Measurements from ENCODE around the gene TUBB1.

The TUBB1 gene

GRCh38 chr20:59005523-59006166 is 13.6 kb upstream of the TUBB1 start:
- Histone ChIP-seq H3K9me2 (replicated peaks; ENCODE audit: insufficient read depth, low read length) (no peaks in the 10 kb centered on the region), H3K27ac (ENCODE audit: low read depth, low read length) (peak overlapping the region; percentile 86), H3F3A (ENCODE audit: insufficient read depth) (peaks cover 12% of the 10 kb centered on the region), H3K79me2 (ENCODE audit: insufficient read depth, low read length) (peaks cover 32% of the 10 kb centered on the region), H3K9ac (ENCODE audit: low read length) (peak overlapping the region; percentile 91), H2AFZ (ENCODE audit: low read depth, low read length, severe bottlenecking) (no peak overlapping the region), H3K9me3 (ENCODE audit: insufficient read depth, low read length) (no peaks in the 10 kb centered on the region), H3K4me2 (ENCODE audit: low read depth, low read length, poor library complexity, severe bottlenecking) (peak overlapping the region; percentile 86), H3K36me3 (ENCODE audit: low read length) (no peaks in the 10 kb centered on the region), H3K27me3 (ENCODE audit: low read length) (no peaks in the 10 kb centered on the region), H3K4me3 (ENCODE audit: insufficient read depth, low read length, poor library complexity, severe bottlenecking) (peak overlapping the region; percentile 74), H4K20me1 (ENCODE audit: low read depth, low read length) (0 out of 2 replicates have a peak, but pooled peaks cover 3% of the 10 kb centered on the region)
- TF ChIP-seq CTCF (IDR thresholded peaks at IDR 0.05; ENCODE audit: insufficient read depth, low read length, poor library complexity, severe bottlenecking) (no peak), EZH2phosphoT487 (conservative IDR thresholded peaks at IDR 0.05; ENCODE audit: low read length) (no peak)

- Histone ChIP-seq H3F3A (ENCODE audit: insufficient read depth) (peaks cover 12% of the 10 kb centered on the region), H3K4me2 (ENCODE audit: low read depth, low read length, poor library complexity, severe bottlenecking) (peak overlapping the region; percentile 86), H3K27ac (ENCODE audit: low read depth, low read length) (peak overlapping the region; percentile 86), H3K36me3 (ENCODE audit: low read length) (no peaks in the 10 kb centered on the region), H3K9me2 (replicated peaks; ENCODE audit: insufficient read depth, low read length) (no peaks in the 10 kb centered on the region), H4K20me1 (ENCODE audit: low read depth, low read length) (0 out of 2 replicates have a peak, but pooled peaks cover 3% of the 10 kb centered on the region), H3K9me3 (ENCODE audit: insufficient read depth, low read length) (no peaks in the 10 kb centered on the region), H3K4me3 (ENCODE audit: insufficient read depth, low read length, poor library complexity, severe bottlenecking) (peak overlapping the region; percentile 74), H3K79me2 (ENCODE audit: insufficient read depth, low read length) (peaks cover 32% of the 10 kb centered on the region), H3K9ac (ENCODE audit: low read length) (peak overlapping the region; percentile 91), H2AFZ (ENCODE audit: low read depth, low read length, severe bottlenecking) (no peak overlapping the region), H3K27me3 (ENCODE audit: low read length) (no peaks in the 10 kb centered on the region)
- TF ChIP-seq EZH2phosphoT487 (conservative IDR thresholded peaks at IDR 0.05; ENCODE audit: low read length) (no peak), CTCF (IDR thresholded peaks at IDR 0.05; ENCODE audit: insufficient read depth, low read length, poor library complexity, severe bottlenecking) (no peak)
These were observed 12.9 kb upstream of the TUBB1 start for GRCh38 chr20:59006167-59006863.

GRCh38 chr20:59006864-59007664 is 12.2 kb upstream of the TUBB1 start, which contains the start of gene CTSZ:
Gene CTSZ, minus strand, starts transcription at chr20:59007254. Its CDS starts 126 bp downstream, at chr20:59007128.
- no peaks in the 10 kb centered on the region for H3K27me3 ChIP-seq (ENCODE audit: low read length)
- H3K9me2 ChIP-seq (replicated peaks; ENCODE audit: insufficient read depth, low read length) = no peaks in the 10 kb centered on the region
- H3K4me2 ChIP-seq (ENCODE audit: low read depth, low read length, poor library complexity, severe bottlenecking) = peak within 1 kb of the TSS; percentile 86
- no peaks in the 10 kb centered on the region for H3K36me3 ChIP-seq (ENCODE audit: low read length)
- H4K20me1 ChIP-seq (ENCODE audit: low read depth, low read length) = 0 out of 2 replicates have a peak, but pooled peaks cover 3% of the 10 kb centered on the region
- H2AFZ ChIP-seq (ENCODE audit: low read depth, low read length, severe bottlenecking) = no peak within 1 kb of the TSS
- peaks cover 12% of the 10 kb centered on the region for H3F3A ChIP-seq (ENCODE audit: insufficient read depth)
- no peaks in the 10 kb centered on the region for H3K9me3 ChIP-seq (ENCODE audit: insufficient read depth, low read length)
- H3K27ac ChIP-seq (ENCODE audit: low read depth, low read length) = peak within 1 kb of the TSS; percentile 86
- TF ChIP-seq EZH2phosphoT487 (conservative IDR thresholded peaks at IDR 0.05; ENCODE audit: low read length) (no peak), CTCF (IDR thresholded peaks at IDR 0.05; ENCODE audit: insufficient read depth, low read length, poor library complexity, severe bottlenecking) (no peak)
- peak within 1 kb of the TSS; percentile 91 for H3K9ac ChIP-seq (ENCODE audit: low read length)
- peaks cover 32% of the 10 kb centered on the region for H3K79me2 ChIP-seq (ENCODE audit: insufficient read depth, low read length)
- peak within 1 kb of the TSS; percentile 74 for H3K4me3 ChIP-seq (ENCODE audit: insufficient read depth, low read length, poor library complexity, severe bottlenecking)

Data from SU-DHL-6 (cell line).